ENCODE results near the gene CIDEB.

CIDEB gene

DNA sequence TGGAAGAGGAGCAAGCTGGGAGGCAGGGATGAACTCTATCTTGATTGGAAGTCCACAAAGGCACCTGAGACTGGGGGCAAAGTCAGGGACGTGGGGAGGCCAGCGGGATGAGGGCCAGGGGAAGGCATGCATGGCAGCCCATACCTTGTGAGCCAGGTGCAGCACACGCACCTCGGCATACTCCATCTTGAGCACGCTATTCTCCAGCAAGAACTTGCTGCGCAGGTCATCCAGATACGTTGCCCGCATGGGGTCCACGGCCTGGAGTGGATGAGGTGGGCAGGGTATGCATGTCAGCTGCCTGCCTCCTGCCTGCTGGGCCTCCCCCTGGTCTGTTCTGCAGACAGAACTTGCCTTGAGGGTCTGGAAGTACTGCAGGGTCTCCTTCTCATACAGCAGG, 40.3 kb downstream of the CIDEB start:
- no peak for DNase-seq

DNA sequence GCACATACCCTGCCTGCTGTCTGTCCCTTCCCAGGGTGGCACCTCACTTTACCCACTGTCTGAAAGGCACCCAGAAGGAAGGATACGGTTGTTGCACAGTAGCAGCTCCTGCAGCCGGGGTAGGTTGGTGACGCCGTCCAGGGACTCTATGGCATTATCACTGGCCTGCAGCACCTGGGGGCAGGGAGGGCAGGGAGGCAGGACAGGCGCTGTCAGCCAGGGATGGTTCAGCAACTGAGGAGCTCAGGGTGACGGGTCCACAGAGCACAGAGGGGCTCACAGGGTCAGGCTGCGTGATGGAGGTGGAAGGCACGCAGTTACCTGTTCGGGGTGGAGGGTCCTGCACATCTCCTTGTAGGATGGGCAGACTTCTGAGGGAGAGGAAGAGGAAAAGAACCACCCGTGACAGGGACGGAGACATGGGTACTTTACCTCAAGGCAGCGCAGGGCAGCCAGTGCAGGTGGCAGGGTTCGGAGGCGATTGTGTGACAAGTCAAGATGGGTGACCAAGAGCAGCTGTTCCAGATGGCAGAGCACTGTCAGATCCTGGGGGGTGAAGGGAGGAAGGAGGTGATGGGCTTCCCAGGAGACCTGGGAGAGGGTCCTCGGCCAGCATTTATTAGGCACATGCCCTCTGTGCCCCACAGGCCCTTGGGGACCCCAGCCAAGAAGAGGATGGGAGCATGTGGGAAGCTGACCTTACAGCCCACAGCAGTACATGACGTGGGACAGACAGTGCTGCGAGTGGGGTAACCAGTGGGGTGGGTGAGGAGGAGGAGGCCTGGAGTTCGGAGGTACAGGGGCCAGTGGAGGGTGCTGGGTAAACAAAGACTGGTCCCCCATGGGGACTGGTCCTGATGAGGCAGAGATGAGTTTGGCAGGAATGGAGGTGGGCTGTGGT, 41.2 kb downstream of the CIDEB start:
- DNase-seq, result no peak

DNA sequence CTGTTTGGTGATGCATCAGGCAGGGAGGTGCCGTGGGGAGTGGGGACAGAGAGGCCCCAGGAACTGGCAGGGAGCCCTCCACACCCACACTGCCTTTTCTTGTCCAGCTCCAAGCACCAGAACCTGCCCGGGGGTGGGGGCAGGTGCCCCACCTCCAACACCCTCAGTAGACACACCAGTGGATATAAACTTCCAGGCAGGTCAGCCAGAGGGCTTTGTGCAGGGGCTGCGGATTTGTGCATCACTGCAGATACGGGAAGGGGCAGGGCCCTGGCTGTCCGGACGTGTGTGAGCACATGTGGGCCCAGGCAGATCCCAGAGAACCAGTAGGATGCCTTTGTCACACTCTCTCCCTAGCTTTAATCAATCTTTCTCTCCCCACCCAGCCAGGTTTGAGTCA, 43.5 kb downstream of the CIDEB start:
- no peak for DNase-seq

DNA sequence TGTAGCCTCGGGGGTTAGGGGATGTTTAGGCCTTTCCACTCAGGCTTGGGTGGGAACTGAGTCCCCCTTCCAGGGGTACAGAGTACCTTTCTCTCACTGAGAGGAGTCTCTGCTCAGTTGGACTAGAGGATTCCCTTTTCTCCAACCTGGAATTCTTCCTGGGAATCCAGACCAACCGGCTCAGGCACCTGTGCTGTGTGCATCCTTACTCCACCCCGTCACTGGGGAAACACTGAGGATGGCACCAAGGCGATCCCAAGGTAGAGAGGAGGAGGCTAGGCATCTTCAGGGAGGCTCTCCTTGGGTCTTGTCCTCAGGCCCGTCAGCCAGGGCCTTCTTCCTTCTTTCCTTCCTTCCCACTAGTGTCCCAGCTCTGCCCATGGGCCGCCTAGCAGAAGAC, 43.9 kb downstream of the CIDEB start:
- no peak for DNase-seq

DNA sequence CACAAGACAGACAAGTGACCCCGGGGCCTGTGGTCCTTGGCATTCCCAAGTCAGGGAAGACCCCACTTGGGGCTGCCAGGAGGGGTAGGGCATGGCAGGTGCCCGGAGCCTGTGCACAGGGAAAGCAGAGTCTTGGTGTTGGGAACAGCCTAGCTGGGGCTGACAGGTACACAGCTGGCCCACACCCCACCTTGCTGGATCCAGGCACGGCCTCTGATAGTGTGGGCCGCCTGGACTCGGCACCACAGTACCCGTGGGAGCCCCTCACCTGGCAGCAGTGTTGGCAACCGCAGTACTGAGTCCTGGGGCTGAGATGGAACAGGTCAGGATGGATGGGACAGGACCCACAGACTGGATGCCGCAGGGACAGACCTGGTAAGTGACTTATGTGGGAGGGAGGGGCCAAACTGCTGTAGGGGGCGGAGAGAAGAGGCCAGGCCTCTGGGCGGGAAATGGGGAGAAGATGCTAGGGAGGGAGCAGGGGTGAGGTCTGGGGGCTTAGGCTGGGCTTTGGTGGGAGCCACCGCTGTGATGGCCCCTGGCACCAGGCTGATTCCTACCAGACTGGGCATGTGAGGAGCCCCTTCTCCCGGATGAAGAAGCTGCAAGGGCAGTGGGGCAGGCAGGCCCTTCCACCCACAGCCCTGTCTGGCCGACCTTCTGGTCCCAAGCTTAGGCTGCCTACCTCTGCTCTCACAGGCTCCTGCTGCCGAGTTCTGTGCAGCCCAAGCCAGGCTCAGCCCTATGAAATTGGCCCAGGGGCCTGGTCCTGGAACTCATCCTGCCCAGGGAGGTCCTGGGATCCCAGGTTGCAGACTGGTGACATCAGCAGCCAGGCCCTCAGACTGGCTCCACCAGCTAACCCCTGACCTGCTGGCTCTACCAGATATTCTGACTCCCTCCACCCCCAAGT, 44.7 kb downstream of the CIDEB start, which contains the start of gene TGM1:
TGM1 (minus strand) TSS at position 357 of the 913 bp plus-strand sequence. CDS start 825 bp downstream, outside the sequence.
- no peak for DNase-seq

DNA sequence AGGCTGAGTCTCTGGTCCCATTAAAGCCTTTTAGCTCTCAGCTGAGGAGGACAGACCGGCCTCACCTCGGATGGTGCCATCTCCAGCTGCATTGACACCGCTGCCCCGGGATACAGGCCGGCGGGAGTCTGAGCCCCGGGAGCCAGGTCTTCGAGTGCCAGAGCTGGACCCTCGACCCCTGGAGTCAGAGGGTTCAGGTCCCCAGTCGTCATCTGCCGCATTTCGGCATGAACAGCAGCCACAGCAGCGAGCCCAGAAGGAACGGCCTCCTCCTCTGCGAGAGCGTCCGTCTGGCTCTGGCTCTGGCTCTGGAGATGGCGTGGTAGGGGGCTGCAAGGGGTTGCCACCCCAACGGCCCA, 45.8 kb downstream of the CIDEB start:
- no peak for DNase-seq

DNA sequence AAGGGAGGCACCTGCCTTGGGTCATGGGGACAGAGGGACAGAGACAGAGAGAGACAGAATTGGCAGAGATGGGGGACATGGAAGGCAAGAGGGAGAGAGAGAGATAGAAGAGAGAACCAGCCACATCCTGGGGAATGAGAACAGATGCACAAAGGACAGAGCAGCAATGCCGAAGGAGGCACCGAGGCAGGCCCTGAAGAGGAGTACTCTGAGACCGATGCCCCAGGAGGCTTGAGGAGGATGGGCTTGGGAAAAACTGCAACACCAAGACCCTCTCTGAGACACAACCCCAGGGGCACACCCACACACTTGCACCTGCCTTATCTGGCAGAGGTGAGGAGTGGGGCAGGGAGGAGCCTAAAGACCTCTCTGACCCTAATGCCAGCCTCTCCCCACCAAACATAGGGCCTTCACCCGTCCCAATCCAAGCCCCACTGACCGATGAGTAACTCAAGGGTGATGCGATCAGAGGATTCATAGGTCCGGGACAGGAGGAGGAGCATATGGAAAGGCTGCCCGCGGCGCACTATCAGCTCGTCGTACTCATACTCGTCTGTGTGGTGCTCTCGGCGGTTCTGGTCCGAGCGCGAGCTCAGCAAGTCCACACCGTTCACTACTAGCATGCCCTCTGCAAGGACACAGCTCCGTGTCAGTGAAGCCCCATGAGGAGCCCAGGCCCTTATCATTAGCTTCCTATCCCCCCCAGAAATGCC, 46.4 kb downstream of the CIDEB start:
- DNase-seq, result no peak

DNA sequence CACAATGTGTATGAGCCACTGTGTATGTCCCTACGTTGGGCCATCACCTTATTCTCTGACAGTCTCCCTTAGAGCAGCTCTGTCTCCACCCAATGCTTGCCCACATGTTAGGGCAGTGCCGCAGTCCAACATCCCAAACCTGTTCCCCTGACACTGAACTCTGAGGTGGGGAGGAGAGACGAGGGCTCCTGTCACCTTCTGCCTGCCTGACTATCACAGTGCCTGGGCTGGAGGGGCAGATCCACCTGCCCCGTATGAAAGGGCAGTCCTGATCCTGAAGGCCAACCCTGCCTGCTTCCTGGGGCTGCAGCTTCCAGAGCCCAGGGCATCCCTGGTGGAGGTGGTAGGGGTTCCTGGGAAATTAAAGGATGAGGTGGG, 47.0 kb downstream of the CIDEB start:
- no peak for DNase-seq

DNA sequence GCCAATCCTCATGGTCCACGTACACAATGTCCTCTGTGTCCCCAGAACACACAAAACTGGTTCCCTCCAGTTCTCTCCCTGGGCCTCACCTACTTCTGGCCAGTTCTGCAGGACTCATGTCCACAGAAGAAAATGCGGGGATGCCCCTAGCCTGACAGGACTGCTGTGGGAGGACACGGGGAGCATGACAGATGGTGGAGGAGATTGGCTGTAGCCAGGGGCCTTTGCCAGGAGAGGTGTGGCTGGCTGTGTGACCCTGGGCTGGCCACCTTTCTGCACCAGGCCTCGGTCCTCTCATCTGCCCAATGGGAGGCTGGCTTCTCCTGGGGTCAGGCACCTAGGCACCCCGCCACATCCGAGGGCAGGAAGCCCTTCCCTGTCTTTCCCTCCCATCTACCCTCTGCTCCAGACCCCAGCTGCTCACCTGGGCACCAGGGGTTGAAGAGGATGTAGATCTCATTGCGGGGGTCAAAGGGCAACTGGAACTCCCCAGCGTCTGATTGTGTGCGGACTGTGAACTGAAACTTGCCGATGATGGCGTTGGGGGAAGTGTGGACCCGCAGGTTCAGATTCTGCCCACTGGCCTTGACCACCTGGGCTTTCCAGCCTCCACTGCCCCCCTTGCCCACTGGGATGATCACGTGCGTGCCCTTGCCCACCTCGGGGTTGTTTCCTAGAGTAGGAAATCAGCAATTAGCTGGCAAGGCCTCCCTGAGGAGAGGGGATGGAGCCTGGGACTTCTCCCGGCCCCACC, 47.6 kb downstream of the CIDEB start:
- DNase-seq, result no peak

DNA sequence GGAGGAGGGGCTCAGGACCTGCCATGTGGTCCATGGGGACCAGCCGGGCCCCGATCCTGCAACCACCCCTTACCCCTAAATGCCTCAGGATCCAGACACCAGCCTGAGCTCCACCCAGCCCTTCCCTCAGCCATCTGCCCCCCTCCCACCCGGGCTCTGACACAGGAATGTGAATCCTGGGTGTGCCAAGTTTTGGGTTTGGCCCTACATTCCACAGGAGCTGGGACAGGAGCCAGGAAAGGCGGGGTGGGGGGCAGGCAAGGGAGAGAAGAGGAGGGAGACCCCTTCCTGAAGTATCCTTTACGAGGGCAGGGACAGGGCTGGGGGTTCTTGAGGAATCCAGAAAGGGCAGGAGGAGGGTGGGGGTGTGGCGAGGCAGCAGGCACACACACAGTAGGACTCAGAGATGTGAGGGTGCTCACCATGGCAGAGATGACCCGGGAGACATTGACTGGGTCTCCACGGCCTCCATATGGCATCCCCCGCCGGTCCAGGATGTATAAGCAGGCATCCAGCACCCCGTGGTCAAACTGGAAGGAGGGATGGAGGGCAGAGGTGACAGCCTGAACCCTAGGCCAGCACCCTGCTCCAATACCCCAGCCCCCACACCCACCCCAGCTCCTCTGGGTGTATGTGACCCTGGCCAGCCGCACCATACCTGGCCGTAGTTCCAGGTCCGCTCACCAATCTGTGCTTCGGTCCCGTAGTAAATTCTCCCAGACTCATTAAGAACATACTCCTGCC, 48.3 kb downstream of the CIDEB start:
- DNase-seq, result no peak

DNA sequence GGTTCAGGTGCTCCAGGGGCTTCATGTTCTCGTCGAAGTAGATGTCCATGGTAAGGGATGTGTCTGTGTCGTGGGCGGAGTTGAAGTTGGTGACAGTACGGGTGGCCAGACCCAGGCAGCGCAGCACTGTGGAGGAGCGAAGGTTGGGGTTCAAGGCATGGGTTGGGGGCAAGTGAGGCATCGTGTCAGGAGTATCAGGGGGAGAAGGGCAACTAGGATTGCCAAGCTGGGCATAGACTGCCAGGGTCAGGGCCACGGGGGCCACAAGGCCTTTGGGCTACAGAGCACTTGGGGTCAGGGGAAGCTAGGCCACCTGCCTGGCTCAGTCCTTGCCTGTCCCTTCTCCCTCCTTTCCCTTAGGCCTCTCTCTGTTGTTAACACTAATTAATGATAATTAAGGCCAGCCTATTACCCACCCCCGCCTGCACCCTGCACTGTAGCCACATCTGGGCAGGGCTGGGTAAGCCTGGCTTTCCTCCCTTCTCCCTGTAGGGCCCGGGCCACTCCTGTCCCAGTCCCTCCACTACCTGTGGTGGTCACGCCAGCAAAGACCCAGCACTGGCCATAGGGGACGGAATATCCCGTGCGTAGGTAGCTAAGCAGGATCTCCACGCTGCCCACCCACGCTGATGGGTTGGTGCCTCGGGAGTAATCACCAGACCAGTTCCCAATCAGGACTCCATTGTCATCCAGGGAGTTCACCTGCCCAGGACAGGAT, 49.1 kb downstream of the CIDEB start:
- no peak for DNase-seq

DNA sequence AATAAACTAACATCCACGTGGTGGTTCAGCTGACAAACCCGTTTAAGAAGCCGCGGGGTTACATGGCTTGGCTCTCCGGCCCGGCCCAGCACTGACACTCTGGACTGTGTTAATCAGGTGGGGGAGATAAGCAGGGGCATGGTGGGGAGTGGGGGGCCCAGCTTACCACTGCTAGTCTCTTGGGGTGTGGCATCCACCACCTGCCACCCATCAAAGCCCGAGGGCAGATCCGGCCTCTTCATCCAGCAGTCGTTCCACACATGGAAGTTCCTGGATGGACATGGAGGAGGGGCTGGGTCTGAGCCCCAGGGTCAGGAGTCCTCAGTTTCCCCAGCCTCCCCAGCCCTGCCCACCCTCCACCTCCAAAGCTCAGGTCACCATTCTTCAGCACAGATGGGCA, 49.7 kb downstream of the CIDEB start:
- no peak for DNase-seq

DNA sequence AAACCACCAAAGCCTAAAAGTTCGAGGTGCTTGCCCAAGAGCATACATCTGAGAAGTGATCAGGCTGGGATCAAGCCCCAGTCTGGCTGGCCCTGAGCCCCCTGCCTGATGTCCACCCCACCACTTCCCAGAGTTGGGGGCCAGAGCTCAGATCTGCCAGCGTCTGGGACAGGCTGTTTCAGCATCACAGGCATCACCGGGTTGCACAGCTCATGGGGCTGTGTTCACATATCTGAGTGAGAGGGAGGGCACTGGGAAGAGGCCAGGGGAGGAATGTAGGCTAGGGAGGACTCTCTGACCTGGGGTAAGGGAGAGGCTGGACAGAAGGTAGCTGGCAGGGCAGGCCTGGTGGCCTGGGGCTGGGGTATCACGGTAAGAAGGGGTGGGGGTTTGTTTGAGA, 50.8 kb downstream of the CIDEB start:
- DNase-seq, result no peak

DNA sequence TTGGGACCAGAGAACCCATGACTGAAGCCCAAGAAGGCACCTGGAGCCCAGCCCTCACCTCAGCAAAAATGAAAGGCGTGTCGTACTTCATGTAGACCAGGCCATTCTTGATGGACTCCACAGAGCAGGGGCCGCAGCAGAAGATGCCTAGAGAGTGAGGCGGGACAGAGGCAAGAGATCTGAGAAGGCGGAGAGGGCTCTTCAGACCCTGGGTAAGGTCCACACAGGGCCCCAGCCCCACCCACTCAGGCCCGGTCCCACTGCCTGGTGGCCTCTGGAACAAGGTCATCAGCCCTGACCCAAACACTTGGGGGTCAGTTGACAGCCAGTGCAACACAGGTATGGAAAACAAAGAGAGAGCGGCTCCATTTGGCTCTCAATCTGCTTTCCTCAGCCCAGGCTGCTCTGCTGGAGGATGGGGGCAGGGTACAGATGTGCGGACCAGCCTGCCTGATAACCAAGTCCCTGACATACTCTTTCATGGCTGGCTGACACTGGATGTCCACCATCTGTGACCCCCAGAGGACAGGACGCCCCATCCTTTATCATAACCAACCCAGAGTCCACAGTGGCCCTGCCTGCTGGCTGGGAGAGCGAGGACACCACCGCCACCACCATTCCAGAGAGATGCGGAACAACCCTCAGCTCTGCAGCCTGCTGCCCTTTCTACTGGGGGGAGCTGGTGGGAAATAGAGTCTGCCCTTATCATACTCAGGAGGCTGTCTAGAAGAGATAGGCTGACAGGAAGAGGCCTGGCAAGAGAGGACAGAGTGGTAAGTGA, 51.7 kb downstream of the CIDEB start:
- DNase-seq, result no peak

DNA sequence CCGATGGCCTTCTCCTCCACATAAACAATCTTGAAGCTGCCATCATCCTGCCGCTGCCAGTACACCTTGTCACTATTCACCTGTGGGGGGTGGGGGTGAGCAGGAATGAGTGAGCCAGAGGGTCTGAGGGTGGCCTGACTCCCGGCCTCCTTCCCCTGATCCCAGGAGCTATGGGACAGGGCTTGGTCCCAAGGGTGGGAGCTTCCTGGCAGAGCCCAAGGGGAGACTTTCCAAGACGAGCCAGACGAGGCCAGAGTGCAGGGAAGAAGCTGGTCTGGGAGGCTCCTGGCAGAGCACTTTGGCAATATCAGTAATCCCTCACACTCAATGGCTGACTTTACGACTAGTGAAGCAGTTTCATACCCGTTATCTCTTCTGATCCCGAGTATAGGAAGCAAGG, 52.3 kb downstream of the CIDEB start:
- no peak for DNase-seq
